Measurements from ENCODE around the gene RIMBP2.
"Not testable (repeated sequence)": the region's sequence is repeated elsewhere in the genome, so short reads cannot be mapped to it uniquely, and the experiment has no call there.

RIMBP2 gene

DNA sequence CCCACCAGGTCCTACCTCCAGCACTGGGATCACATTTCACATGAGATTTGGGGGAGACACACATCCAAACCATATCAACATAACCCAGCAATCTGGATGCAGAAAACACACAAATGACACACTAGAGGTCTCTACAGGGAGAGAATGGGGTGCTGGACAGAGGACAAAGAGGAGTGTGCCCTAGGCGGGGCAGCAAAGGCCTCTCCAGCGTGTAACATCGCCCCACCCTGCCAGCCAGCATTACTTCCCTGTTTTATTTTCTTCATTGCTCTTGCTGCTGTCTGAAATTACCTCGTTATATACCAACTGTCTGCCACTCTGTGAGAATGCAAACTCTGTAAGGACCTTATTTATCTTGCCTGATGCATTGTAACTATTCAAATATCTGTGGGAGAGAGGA, 61.1 kb downstream of the RIMBP2 start:
- no peak for DNase-seq

- no peak for DNase-seq
These were observed 64.7 kb downstream of the RIMBP2 start for GRCh38 chr12:130651188-130651959.

DNA sequence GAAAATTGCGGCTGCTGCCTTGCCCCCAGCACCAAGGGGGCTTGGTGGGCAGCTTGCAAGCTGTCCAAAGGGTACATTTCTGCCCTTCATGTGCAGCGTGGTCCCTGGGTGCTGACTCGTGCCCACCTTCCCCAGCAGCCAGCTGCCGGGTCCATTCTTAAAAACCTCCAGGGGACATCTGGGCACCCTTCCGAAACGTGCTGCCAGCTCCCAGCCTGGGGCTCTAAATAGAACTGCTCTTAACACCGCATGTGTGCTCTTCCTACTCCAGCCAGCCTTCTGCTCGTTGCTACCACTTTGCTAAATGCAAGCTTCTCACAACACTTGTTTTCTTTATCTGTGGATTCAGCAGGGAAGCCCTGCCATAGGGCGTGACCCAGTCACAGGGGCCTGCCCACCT, 66.0 kb downstream of the RIMBP2 start:
- DNase-seq = no peak

- no peak for DNase-seq
These were observed 66.7 kb downstream of the RIMBP2 start for GRCh38 chr12:130649101-130650045.

DNA sequence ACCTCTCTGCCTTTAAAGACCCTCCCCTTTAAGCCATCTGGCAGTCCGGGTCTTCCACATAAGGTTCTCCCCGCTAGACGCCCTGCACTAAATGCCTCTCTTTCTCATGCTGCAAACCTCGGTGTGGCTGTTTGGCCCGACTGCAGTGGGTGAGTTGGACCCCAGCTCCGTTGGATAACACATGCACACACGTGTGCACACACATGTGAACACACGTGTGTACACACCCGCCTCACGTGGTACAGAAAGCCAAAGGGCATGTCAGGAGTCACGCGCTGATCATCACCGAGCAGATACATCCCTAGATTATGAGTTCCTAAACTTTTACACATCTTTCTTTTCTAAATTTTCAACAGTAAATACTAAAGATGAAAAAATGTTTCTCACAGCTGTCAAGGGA, 68.3 kb downstream of the RIMBP2 start:
- no peak for DNase-seq

DNA sequence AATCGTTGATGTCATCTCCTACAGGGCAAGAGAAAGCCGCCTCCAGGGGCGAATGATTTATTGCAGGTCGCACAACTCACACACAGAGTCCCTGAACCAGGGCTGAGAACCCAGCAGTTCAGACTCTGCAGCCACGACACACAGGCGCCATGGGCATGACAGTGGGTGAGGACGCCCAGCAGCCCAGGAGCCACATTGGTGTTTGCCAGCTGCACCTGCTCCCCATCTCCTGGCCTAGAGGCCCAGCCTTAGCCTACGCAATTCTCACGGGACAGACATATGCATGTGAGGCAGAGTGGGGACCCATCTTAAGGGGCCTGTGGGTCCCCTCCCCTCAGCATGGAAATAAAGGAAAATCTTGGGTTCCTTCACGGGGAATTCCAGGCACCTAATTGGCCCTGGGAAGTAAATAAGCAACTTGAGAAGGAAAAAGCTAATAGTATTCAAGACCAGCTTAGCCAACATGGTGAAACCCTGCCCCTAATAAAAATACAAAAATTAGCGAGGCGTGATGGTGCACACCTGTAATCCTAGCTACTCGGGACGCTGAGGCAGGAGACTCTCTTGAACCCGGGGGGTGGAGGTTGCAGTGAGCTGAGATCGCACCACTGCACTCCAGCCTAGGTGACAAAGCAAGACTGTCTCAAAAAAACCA, 69.3 kb downstream of the RIMBP2 start:
- DNase-seq = no peak

GRCh38 chr12:130646191-130646590, 69.9 kb downstream of the RIMBP2 start:
- DNase-seq = not testable (repeated sequence)

DNA sequence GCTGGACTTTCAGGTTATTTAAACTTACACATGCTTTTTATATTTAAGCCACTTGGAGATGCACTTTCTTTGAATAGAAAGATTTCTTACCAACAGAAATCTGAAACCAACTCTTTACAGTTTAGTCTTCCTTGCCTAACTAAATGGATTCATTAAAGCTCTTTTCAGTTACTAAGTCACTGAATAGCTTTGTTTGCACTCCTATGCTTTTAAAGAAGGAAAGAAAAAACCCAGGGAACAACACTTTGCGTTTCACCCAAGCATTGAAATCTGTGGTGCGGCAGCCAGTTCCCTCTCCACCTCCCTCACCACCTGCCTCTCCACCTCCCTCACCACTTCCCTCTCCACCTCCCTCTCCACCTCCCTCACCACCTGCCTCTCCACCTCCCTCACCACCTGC, 70.3 kb downstream of the RIMBP2 start:
- DNase-seq = no peak

- no peak for DNase-seq
These were observed 71.5 kb downstream of the RIMBP2 start for GRCh38 chr12:130644566-130644965.

DNA sequence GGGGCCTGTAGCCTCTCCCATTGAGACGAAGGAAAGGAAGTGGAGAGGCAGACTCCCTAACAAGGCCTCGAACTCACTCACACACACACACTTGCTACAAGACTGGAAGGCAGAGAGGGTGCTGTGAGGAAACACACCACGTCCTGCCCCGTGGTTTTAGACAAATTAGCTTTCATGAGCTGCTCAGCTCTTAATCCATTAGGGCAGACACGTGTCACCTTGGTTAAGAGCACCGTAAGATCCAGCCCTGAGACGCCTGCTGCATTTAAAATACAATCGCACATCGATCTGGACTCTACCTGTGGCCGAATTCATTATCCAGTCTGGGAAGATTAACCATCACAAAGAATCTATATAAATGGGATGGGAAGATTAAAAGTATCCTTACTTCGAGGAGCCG, 72.0 kb downstream of the RIMBP2 start:
- DNase-seq = no peak

- DNase-seq = no peak
These were observed 73.2 kb downstream of the RIMBP2 start for GRCh38 chr12:130642856-130643255.

GRCh38 chr12:130641533-130642184, 74.4 kb downstream of the RIMBP2 start:
- no peak for DNase-seq

- no peak for DNase-seq
These were observed 75.2 kb downstream of the RIMBP2 start for GRCh38 chr12:130640901-130641300.

DNA sequence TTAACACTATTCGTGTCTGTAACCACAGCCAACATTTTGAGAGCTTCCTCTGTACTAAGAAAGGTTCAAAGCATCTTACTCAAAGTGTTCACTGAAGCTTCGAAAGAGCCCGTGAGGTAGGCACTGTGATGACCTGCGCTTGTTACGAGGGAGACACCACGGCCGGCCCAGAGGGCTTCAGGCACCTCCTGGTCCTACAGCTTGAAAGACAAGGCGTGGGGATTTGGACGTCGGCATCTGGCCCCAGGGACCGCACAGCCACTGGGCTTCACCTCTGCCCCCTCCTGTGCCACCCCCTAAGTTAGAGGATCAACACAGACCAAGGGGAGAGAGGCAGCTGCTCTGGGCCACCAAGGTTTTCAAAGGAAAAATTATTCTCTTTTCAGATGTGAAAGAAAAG, 75.6 kb downstream of the RIMBP2 start:
- no peak for DNase-seq

- DNase-seq = no peak
These were observed 76.3 kb downstream of the RIMBP2 start for GRCh38 chr12:130639476-130640424.

- DNase-seq = no peak
These were observed 79.7 kb downstream of the RIMBP2 start for GRCh38 chr12:130636370-130636769.

GRCh38 chr12:130634866-130635265, 81.2 kb downstream of the RIMBP2 start:
- no peak for DNase-seq

- no peak for DNase-seq
These were observed 82.3 kb downstream of the RIMBP2 start for GRCh38 chr12:130633771-130634170.

DNA sequence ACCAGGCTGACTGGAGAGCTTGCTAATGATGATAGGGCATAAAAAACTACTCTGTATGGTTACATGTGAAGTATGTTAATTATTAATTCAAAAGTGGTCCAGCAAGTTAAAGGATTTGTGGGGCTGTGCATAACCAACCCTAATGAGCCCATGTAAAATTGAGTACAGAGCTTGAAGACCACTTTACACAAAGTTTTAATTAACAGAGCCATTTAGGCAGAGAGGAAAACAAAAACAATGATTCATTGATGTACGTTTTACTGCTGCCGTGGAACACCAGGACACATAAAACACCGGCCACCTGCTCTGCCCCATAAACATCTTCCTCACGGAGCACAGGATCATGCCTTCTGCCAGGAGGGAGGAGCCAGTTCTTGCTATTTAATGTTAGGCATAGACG, 83.5 kb downstream of the RIMBP2 start:
- no peak for DNase-seq

DNA sequence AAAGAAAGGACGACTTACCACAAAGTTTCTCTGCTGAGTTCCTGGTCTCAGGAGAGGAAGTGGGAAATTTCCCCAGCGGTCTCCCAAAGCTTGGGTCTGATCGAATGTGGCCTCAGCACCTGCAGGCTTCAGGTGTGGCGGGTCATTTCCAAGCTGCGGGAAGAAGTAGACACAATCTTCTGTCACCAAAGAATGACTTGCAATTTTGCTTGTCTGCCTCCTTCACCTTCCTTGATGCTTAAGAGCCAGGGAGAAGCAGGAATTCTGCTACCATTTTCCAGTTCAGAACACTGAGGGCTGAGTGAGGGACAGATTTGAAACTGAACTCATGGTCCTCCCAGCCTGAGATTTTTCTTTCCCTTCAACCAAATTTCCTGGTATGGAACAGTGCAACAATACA, 87.8 kb downstream of the RIMBP2 start:
- DNase-seq = no peak

DNA sequence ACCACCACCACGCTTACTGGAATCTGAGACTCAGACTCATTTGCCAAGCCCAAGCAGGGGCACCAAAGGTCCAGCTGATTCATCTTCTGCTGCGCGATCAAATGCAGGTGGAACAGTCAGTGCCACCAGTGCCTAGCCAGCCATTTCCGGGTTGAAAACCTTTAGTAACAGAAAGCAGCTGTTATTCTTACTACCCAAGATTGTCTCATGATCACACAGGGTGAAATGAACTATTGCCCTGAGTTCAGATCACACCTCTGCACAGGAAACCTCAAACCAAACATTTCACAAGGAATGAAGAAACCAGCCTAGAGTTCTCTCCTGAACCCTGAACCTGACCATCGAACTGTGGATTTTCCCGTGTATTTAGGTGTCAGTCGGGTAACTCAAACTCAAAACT, 88.9 kb downstream of the RIMBP2 start:
- DNase-seq = no peak

GRCh38 chr12:130626601-130627000, 89.5 kb downstream of the RIMBP2 start:
- no peak for DNase-seq

Data from activated gamma-delta T cell (primary cell).